ENCODE results near the gene HSD3B2.
"Not testable (repeated sequence)": the region's sequence is repeated elsewhere in the genome, so short reads cannot be mapped to it uniquely, and the experiment has no call there.

Gene HSD3B2

GRCh38 chr1:119414950-119415349 is at the start of gene HSD3B2:
Gene HSD3B2 (plus strand): TSS chr1:119415150. CDS start chr1:119415420, 270 bp downstream.
- no peak for DNase-seq

GRCh38 chr1:119366424-119366823 is 48.5 kb upstream of the HSD3B2 start:
- DNase-seq = no peak

DNA sequence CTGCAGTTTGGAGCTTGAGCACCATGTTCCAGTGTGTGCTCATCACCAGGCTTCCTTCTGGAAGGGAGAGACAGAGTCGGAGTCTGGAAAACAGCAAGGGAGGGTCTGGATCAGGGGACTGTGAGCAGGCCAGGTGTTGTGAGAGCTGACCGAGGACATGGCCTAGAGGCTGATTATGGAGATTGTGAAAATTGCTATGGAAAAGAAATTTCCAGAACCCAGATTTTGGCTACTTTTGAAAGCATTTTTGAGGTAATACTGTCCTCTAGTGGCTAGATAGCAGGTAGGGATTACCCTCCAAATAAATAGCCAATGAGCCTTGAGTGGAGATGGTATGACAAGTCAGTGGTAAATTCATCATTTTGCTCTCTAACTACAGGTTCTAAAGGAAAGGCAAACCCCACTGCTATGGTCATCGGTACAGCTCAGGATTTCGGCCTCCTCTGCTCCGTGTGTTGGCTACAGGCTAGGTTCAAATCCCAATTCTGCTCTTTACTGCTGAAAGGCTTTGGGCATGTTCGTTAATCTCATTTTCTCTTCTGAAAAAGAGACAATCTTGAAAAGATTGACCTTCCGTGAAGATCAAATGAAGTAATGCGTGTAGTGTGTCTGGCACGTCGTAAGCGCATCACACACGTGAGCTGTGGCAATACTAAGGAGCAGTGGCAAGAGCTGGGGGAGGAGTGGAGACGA is 47.4 kb upstream of the HSD3B2 start:
- no peak for DNase-seq

DNA sequence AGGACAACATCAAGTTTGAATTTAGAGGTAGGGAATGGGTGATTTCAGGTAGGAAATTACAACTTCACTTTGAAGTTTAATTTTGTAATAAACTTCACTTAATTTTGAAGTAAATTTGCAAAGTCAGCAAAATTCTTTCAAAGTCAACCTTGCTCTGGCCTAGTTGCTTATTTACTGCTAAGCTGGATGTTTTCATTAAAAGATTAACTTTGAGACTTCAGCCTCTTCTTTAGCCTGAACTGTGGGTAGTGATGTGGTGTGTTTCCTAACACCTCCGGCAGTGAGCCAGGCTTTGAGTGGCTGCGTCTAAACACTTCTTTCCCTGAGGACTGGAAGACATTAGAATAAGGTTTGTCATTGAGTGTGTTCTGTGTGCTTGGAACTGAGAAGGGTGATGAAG is 46.4 kb upstream of the HSD3B2 start, which contains the start of gene HAO2:
Gene HAO2 (plus strand): TSS at position 232 of the 400 bp plus-strand sequence. CDS start 12,301 bp downstream, outside the sequence.
- DNase-seq = no peak

DNA sequence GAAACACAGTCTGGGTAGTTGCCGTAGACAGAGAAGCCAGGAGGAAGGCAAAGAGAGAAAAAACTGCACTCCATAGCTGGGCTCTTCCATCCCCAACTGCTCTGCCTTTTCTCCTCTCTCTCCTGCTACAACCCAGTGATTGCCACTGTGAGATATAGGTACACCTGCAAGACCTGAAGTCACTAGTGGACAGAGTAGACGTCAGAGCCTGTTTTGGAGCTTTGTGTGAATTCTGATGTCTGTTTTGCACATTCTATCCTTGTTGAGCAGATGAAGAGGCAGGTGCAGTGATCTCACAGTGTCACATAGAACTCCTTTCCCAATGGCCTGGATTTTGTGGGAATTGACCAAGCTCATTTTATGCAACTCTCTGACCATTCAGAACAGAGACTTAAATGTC is 44.2 kb upstream of the HSD3B2 start:
- no peak for DNase-seq

- no peak for DNase-seq
These were observed 43.1 kb upstream of the HSD3B2 start for GRCh38 chr1:119371815-119372214.

- peak; percentile 8 for DNase-seq
These were observed 42.4 kb upstream of the HSD3B2 start for GRCh38 chr1:119372503-119373086.

DNA sequence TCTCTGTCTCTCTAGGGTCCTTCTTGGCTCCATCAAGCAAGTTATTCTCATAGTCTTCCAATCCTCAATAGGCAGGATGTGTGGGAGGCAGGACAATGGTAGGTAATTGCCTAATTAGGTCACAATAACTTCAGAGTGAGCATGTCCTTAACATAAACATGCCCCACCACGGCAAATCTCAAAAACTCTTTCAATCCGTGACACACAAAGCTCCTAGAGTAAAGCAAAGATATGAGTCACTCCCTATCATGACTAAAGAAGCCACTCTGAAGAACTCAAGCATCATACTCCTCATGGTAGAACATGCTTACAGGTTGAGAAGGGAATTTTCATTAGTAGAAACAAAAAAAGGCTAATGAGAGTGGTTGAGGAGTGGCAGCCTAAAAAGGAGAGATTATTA is 41.5 kb upstream of the HSD3B2 start:
- no peak for DNase-seq

DNA sequence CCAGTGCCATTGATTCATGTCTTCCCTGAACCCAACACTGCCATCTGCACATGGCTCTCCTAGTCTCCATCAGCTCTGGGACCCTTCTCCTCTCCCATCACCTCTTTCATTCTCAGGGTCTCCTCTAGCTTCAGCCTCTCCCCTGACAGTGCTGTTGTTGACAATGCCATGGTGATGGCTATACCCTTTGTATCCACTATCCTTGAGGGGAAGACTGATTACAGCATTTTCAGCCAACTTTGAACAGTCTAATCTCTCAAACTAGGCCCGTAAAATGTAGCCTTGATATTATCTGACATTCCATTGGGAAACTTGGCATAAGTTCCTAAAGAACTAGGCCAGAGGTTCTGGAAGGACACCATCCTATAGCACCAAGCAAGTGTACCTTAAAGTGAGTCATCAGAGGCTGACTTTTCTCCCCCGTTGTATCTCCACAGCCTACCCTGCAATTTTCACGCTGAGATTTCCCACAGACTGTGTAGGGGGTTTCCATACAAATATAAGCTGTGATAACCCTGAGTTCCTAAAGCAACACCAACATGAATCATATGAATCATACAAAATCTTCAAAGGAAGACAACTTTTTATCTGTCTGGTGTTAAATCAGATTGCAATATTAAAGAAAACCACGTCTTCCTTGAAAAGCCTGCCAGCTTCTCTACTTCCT is 40.6 kb upstream of the HSD3B2 start:
- peak; percentile 2 for DNase-seq

DNA sequence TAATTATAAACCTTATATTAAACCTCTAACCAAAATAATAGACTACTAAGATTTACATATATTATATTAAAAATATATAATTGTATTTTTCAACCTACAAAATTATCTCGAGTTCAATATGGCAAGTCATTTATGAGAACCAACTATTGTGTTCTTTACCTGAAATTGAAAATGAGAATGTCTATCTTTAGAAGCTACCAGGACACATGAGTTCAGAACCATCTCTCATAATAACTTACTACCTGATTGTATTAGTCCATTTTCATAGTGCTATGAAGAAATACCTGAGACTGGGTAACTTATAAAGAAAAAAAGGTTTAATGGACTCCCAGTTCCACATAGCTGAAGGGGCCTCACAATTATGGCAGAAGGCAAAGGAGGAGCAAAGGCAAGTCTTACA is 39.6 kb upstream of the HSD3B2 start:
- DNase-seq = no peak

DNA sequence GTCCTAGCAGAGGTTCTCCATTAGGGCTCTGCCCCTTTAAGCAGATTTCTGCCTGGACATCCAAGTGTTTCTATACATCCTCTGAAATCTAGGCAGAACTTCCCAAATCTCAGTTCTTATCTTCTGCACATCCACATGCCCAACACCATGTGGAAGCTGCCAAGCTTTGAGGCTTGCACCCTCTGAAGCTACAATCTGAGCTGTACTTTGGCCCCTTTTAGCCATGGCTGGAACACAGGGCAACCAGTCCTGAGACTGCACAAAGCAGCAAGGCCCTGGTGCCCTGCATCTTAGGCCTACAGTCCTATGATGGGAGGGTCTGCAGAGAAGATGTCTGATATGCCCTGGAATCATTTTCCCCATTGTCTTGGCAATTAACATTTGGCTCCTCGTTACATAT is 38.4 kb upstream of the HSD3B2 start:
- no peak for DNase-seq

DNA sequence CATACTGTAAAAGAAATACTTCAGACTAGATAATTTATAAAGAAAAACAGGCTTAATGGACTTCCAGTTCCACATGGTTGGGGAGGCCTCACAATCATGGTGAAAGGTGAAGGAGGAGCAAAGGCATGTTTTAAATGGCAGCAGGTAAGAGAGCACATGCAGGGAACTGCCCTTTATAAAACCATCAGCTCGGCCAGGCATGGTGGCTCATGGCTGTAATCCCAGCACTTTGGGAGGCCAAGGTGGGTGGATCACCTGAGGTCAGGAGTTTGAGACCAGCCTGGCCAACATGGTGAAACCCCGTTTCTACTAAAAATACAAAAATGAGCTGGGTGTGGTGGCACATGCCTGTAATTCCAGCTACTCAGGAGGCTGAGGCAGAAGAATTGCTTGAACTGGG is 37.4 kb upstream of the HSD3B2 start:
- not testable (repeated sequence) for DNase-seq

DNA sequence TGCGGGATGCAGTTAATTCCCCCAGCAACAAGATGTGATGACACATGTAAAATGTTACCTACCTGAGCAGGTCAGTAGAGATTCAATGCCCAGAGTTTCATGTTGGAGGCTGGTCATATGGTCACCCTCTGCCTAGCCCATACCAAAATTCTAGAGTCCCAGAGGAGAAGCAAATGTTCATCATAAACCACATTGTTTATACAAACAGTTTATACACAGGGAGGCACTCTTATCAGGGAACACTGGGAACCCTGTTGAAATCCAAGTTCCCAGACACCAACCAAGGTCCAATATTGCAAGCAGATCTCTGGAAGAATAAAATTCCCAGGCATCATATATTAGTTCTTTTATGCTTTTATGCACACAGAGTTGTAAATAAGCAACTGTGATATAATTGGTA is 35.8 kb upstream of the HSD3B2 start:
- DNase-seq = no peak

DNA sequence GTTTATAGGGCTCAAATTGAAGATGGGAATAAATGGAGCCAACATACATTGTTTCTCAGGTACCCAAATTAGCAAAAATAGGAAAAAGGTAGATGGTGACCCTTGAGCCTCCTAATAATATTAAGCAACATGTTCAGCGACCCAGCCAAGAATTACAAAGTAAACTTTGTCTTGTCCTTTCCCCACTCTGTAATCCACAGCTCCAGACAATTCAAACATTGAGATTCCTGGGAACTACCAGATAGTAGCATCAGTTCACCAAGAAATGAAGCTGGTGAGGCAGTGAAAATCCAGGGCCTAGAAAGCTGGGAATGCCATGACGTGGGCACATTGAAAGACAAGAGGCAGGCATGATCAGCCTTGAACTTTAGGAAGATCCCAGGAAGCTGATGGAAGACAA is 34.6 kb upstream of the HSD3B2 start:
- DNase-seq = no peak

- no peak for DNase-seq
These were observed 33.8 kb upstream of the HSD3B2 start for GRCh38 chr1:119380983-119381662.

- DNase-seq = no peak
These were observed 30.4 kb upstream of the HSD3B2 start for GRCh38 chr1:119384591-119384990.

DNA sequence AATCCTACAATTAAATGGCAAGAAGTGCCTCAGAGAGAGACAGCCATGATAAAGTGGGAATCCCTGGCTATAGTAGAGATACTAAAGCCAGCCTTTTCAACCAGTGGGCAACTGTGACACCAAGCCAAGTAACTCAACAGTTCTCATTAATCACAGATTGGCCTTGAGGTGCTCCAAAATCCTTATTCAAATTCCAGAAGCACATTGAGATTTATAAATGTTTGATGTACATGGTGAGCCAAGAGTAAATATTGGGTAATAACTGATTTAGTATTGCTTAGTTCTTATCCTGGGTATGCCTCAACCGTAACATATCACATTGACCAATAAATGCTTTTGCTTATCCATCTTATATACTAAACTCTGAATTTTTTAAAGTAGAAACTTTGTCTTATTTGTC is 29.3 kb upstream of the HSD3B2 start:
- DNase-seq = no peak

GRCh38 chr1:119387858-119388257 is 27.1 kb upstream of the HSD3B2 start:
- DNase-seq = no peak

DNA sequence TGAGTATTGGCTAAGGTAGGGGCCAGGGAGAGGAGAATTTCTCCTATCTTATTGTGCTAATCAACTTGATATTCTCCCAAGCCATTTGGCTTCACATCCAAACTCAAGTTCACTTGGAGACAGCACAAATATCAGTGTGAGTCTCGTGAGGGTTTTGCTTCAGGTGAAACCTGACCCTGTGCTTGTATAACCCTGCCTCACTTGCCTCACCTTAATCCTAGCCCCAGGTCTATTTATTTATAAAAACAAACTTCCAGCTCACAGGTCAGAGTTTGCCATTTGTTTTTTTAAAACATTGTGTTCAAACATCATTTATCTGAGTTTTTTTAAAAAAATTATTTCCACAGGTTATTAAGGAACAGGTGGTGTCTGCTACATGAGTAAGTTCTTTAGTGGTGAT is 26.5 kb upstream of the HSD3B2 start:
- no peak for DNase-seq

DNA sequence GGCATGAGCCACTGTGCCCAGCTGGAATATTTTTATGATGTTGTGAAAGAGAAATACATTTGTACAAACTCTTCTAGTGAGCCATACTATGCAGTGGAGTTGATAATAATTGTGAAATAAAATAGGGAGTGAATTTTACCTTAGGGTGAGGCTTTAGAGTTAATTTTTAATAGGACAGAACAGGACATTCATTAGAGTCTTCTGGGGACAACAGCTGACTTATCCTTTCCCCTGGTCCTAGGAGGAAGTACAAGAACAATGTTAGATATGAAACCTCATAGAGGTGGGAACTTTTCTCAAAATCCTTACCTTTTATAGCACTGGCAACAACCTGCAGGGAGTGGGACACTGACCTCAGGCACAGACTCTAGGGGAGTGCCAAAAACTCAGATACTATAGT is 24.4 kb upstream of the HSD3B2 start:
- no peak for DNase-seq

- no peak for DNase-seq
These were observed 23.2 kb upstream of the HSD3B2 start for GRCh38 chr1:119391749-119392148.

- DNase-seq = no peak
These were observed 20.9 kb upstream of the HSD3B2 start for GRCh38 chr1:119394085-119394484.

DNA sequence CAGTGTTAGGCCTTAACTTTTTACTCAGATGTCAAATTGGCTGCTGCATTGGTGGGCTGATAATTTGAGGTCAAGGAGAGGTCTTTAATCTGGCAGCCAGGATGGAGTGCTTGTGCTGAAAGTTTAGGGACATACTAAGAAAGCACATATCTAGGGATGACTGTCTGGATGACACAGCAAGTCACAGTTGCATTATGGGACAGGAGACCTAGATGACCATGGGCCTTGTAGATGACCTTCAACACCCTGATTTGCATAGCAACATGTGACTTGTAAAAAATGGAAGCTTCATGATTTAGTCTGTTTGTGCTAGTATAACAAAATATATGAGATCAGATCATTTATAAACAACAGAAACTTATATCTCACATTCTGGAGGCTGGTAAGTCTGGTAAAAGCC is 18.0 kb upstream of the HSD3B2 start:
- no peak for DNase-seq

- no peak for DNase-seq
These were observed 17.0 kb upstream of the HSD3B2 start for GRCh38 chr1:119397986-119398385.
